Smooth muscle cell (in vitro differentiated cells): ENCODE data around the gene ZBTB32. TPM values are rescaled to one million over a fixed set of nuclear protein-coding genes. Genes with fewer than 3 reads are reported as not detected.

Source experiments
- DNase-seq: peaks from one replicate; lab custom pipeline; 2025; ENCODE audit not compliant: unreplicated experiment; lab: John Stamatoyannopoulos, UW
- H2AFZ ChIP-seq: fragments of 200-600 bp; sonication (generic); 2 replicates; pipeline ENCODE4 v1.6.0; 2016; ENCODE audit warnings: antibody characterized with exemption, low read depth, mild to moderate bottlenecking
- H3F3A ChIP-seq: fragments of 200-600 bp; sonication (generic); 2 replicates; pipeline ENCODE4 v1.6.0; 2017; ENCODE audit warnings: antibody characterized with exemption, low read depth
- H3K27ac ChIP-seq: fragments of 200-600 bp; sonication (generic); 2 replicates; pipeline ENCODE4 v1.5.1; 2016; ENCODE audit warnings: low read depth, mild to moderate bottlenecking
- H3K27me3 ChIP-seq: fragments of 200-600 bp; sonication (generic); 2 replicates; pipeline ENCODE4 v1.6.1; 2016; ENCODE audit warnings: low read depth, mild to moderate bottlenecking
- H3K36me3 ChIP-seq: fragments of 200-600 bp; sonication (generic); 2 replicates; pipeline ENCODE4 v1.5.1; 2016; ENCODE audit warnings: low read depth
- H3K4me1 ChIP-seq: fragments of 200-600 bp; sonication (generic); 2 replicates; pipeline ENCODE4 v1.5.1; 2016; ENCODE audit warnings: low read depth
- H3K4me2 ChIP-seq: fragments of 200-600 bp; sonication (generic); 2 replicates; pipeline ENCODE4 v1.6.0; 2016; ENCODE audit warnings: mild to moderate bottlenecking
- H3K4me3 ChIP-seq: fragments of 200-600 bp; sonication (generic); 2 replicates; pipeline ENCODE4 v1.5.1; 2016; ENCODE audit warnings: mild to moderate bottlenecking
- H3K79me2 ChIP-seq: fragments of 200-600 bp; sonication (generic); 2 replicates; pipeline ENCODE4 v1.6.0; 2016; ENCODE audit warnings: low read depth, mild to moderate bottlenecking
- H3K9ac ChIP-seq: fragments of 200-600 bp; sonication (generic); 2 replicates; pipeline ENCODE4 v1.6.0; 2016; ENCODE audit warnings: low read depth
- H3K9me3 ChIP-seq: fragments of 200-600 bp; sonication (generic); replicated peaks from 2 replicates; pipeline ENCODE4 v1.5.1; 2016; ENCODE audit warnings: low read depth
- H4K20me1 ChIP-seq: fragments of 200-600 bp; sonication (generic); 2 replicates; pipeline ENCODE4 v1.6.0; 2016; ENCODE audit warnings: low read depth
- CTCF ChIP-seq: fragments of 200-600 bp; sonication (generic); IDR thresholded peaks from 2 replicates; pipeline ENCODE4 v1.5.1; 2017; ENCODE audit warnings: borderline replicate concordance, mild to moderate bottlenecking, antibody characterized with exemption; ENCODE audit not compliant: insufficient read depth, poor library complexity, severe bottlenecking
- WGBS: methylation state at CpG from one replicate; pipeline ENCODE4 v1.1.7; 2016; ENCODE audit warnings: low lambda C conversion rate; 5-methylcytosine and 5-hydroxymethylcytosine counted together
- polyA plus RNA-seq: library from polyadenylated mRNA; unstranded; fragments of >200 nt; fragmentation: Nextera tagmentation; extraction: Ambion mirVana; gene quantifications from 2 replicates; pipeline ENCODE4 v1.2.1, GENCODE V29; 2016
- total RNA-seq: library from RNA; depleted of rRNA; stranded (reverse); fragments of >200 nt; gene quantifications from 2 replicates; pipeline ENCODE4 v1.2.3, GENCODE V29; 2014

Gene ZBTB32
- total and polyA plus RNA-seq, 2 experiments from 2014 or later: 1.3 TPM; not detected in 1

GRCh38 chr19:35746531-35746930 lies 42.2 kb downstream of the ZBTB32 start:
- DNase-seq: no peak
- Histone ChIP-seq H2AFZ (no peak overlapping the region), H3K9me3 (no peaks in the 10 kb centered on the region), H3K27me3 (no peaks in the 10 kb centered on the region), H3K4me1 (peaks cover 9% of the 10 kb centered on the region), H3K4me3 (peak overlapping the region; percentile 83), H3K79me2 (peaks cover 43% of the 10 kb centered on the region), H3K36me3 (no peaks in the 10 kb centered on the region), H3K4me2 (peak overlapping the region; percentile 94), H3K9ac (peak overlapping the region; percentile 100), H3F3A (no peaks in the 10 kb centered on the region), H4K20me1 (peaks cover 3% of the 10 kb centered on the region), H3K27ac (peak overlapping the region; percentile 100)
- WGBS: 98% methylated on average over 5 of the region's 5 CpGs
- no peak for TF ChIP-seq CTCF

GRCh38 chr19:35748106-35749020 lies 44.0 kb downstream of the ZBTB32 start, which contains the start of gene LIN37:
Gene LIN37 (plus strand): TSS chr19:35748576. CDS start chr19:35748725, 149 bp downstream.
- no peaks in the 10 kb centered on the region for H3K9me3 ChIP-seq
- no peak for TF ChIP-seq CTCF
- DNase-seq: peak; percentile 93
- H3K4me3 ChIP-seq: peak within 1 kb of the TSS; percentile 92
- WGBS: under 1% methylated on average over 45 of the region's 45 CpGs
- no peaks in the 10 kb centered on the region for H3F3A ChIP-seq
- peaks cover 46% of the 10 kb centered on the region for H3K79me2 ChIP-seq
- H4K20me1 ChIP-seq: peaks cover 4% of the 10 kb centered on the region
- H2AFZ ChIP-seq: no peak within 1 kb of the TSS
- peaks cover 9% of the 10 kb centered on the region for H3K4me1 ChIP-seq
- H3K27me3 ChIP-seq: no peaks in the 10 kb centered on the region
- peak within 1 kb of the TSS; percentile 95 for H3K4me2 ChIP-seq
- peak within 1 kb of the TSS; percentile 60 for H3K27ac ChIP-seq
- H3K9ac ChIP-seq: peak within 1 kb of the TSS; percentile 93
- no peaks in the 10 kb centered on the region for H3K36me3 ChIP-seq

- H2AFZ ChIP-seq: no peak overlapping the region
- H3K27me3 ChIP-seq: no peaks in the 10 kb centered on the region
- H3K79me2 ChIP-seq: peaks cover 46% of the 10 kb centered on the region
- TF ChIP-seq CTCF: no peak
- H3K4me2 ChIP-seq: peak overlapping the region; percentile 21
- H3K9me3 ChIP-seq: no peaks in the 10 kb centered on the region
- no peak overlapping the region for H3K4me3 ChIP-seq
- peaks cover 9% of the 10 kb centered on the region for H4K20me1 ChIP-seq
- 83% methylated on average over 3 of the region's 5 CpGs for WGBS
- peak overlapping the region; percentile 15 for H3K9ac ChIP-seq
- peaks cover 10% of the 10 kb centered on the region for H3K4me1 ChIP-seq
- no peak for DNase-seq
- H3K27ac ChIP-seq: peak overlapping the region; percentile 45
- H3F3A ChIP-seq: peaks cover 12% of the 10 kb centered on the region
- no peaks in the 10 kb centered on the region for H3K36me3 ChIP-seq
Observed at GRCh38 chr19:35750167-35750566, 45.8 kb downstream of the ZBTB32 start.
